ENCODE data around the gene NECAB2.
"Not testable (repeated sequence)": the region's sequence is repeated elsewhere in the genome, so short reads cannot be mapped to it uniquely, and the experiment has no call there.

- TF ChIP-seq CTCF (IDR thresholded peaks at IDR 0.05; ENCODE audit: borderline replicate concordance, extremely low read depth, low read length, poor library complexity, severe bottlenecking); EZH2 (IDR thresholded peaks at IDR 0.05; ENCODE audit: borderline replicate concordance, low read depth, low read length, severe bottlenecking): not testable (repeated sequence)
Observed at GRCh38 chr16:83941546-83941945, 26.5 kb upstream of the NECAB2 start.
